Midbrain (tissue), 1 donor: ENCODE results near the gene PPP6R3.
"Not testable (repeated sequence)": the region's sequence is repeated elsewhere in the genome, so short reads cannot be mapped to it uniquely, and the experiment has no call there.

Source experiments
- DNase-seq: peaks from one replicate; lab custom pipeline; 2025; lab: John Stamatoyannopoulos, UW

Gene PPP6R3

GRCh38 chr11:68434159-68434558 lies 26.4 kb upstream of the PPP6R3 start:
- DNase-seq = not testable (repeated sequence)

- DNase-seq = no peak
These were observed 24.2 kb upstream of the PPP6R3 start for GRCh38 chr11:68436162-68436888.

GRCh38 chr11:68436985-68437926 lies 23.3 kb upstream of the PPP6R3 start:
- no peak for DNase-seq

DNA sequence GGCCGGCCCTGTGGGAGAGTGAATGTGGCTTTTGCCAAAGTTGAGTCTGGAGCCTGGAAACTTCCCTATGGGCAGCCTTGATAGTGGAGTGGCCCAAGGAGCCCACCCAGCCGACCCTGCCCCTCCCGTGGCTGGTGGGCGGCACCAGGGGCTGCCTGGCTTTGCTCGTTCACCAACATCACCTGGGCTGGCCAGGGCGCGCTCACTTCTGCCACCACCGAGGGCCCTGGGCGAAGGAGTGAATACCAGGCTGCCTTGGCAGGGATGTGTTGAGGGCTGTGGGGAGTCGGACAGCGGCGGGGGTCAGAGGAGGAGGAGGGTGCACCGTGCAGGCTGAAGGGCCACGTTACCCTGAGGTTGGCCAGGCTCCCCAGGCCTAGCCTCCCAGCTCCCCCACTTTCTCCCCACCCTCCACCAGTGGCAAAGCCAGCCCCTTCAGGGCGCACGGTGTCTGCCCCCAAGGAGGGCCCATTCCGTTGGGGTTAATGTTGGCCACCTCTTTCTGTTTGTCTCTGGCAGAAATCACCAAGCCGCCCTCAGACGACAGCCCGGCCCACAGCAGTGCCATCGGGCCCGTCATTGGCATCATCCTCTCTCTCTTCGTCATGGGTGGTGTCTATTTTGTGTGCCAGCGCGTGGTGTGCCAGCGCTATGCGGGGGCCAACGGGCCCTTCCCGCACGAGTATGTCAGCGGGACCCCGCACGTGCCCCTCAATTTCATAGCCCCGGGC lies 22.5 kb upstream of the PPP6R3 start:
- DNase-seq = no peak

GRCh38 chr11:68438658-68439259 lies 21.8 kb upstream of the PPP6R3 start:
- no peak for DNase-seq

- no peak for DNase-seq
These were observed 21.0 kb upstream of the PPP6R3 start for GRCh38 chr11:68439355-68440065.

- no peak for DNase-seq
These were observed 20.3 kb upstream of the PPP6R3 start for GRCh38 chr11:68440224-68440623.

DNA sequence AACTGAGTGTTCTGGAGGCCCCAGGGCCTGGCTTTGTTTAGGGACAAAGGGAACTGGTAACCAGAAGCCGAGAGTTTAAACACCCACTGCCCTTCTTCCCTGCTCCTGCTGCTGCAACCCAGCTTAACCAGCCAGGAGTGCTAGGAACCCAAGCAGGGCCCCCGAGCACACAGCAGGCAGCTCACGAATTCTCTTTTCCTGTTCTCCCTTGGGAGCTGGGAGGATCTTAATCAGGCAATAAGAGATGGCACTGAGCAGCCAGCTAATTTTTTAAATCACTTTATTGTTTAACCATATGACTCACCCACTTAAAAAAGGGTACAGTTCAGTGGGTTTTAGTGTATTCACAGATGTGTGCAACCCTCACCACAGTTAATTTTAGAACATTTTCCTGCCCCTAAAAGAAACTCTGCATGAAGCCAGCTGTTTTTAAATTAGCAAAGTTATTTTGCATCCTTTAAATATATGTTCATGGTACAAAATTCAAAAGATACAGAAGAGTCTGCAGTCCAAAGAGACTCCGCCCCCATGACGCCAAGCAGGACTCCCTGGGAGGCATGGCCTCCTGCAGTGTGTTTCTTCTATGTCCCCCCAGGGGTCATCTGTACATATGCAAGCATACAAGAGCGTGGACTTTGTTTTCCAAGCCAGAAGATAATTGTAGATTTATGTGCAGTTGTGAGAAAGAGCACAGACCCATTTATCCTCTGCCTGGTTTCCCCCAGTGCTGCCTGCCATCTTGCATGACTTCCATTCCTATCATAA lies 18.9 kb upstream of the PPP6R3 start:
- DNase-seq = no peak

GRCh38 chr11:68442433-68442832 lies 18.1 kb upstream of the PPP6R3 start:
- DNase-seq = no peak

GRCh38 chr11:68444566-68444965 lies 16.0 kb upstream of the PPP6R3 start:
- no peak for DNase-seq

DNA sequence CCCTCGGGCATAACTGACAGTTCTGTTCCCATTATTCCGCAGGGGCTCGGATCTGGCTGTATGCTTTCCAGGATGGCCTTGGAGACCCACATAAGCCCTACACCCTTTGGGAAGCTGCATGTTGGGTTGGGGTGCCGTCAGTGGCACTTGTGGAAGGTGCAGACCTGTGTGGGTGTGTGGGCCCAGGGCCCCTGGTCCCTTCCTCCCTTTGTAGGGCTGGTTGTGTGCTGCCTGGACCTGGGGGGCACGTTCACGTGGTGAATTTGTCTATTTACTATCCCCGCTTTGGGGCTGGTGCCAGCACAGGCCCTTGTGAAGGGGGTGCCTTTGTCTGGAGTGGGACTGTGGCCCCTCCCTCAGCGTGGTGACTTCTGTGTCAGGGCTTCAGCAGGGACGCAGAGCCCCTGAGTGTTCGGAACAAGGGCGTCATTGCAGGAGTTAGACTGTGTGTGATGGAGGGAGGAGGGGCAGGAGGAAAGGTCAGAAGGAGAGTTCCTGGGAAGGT lies 15.0 kb upstream of the PPP6R3 start:
- no peak for DNase-seq

DNA sequence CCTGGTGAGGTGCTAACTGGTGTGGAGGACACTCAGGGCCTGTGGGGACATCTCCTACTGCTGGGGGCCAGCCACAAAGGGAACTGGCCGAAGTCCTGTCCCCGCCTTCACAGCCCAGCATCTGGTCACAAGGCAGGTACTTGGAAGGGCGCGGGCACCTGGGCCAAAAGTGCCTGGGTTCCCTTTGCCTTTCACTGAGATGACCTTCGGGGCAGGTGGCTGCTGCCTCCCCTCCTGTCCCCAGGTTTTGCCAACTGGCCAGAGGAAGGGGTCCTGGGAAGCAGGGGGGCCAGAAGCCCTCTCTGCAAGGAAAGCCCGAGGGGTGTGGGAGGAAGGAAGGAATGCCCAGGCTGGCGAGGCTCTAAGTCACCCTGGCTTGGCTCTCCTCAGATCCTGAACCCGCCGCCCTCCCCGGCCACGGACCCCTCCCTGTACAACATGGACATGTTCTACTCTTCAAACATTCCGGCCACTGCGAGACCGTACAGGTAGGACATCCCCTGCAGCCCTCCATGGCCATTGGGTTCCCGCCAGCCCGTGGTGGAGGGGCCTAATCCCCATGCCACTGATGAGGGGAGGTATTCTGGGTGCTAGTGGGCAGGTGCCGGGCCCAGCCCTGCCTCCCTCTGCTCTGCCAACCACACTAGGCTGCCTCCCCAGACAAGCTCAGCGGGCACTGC lies 14.4 kb upstream of the PPP6R3 start:
- DNase-seq = no peak

- peak; percentile 79 for DNase-seq
These were observed 13.3 kb upstream of the PPP6R3 start for GRCh38 chr11:68447015-68447801.

- not testable (repeated sequence) for DNase-seq
These were observed 12.6 kb upstream of the PPP6R3 start for GRCh38 chr11:68447914-68448313.

- DNase-seq = no peak
These were observed 11.9 kb upstream of the PPP6R3 start for GRCh38 chr11:68448604-68449011.

- no peak for DNase-seq
These were observed 10.6 kb upstream of the PPP6R3 start for GRCh38 chr11:68449951-68450350.

GRCh38 chr11:68450711-68451110 lies 9.8 kb upstream of the PPP6R3 start:
- DNase-seq = no peak

DNA sequence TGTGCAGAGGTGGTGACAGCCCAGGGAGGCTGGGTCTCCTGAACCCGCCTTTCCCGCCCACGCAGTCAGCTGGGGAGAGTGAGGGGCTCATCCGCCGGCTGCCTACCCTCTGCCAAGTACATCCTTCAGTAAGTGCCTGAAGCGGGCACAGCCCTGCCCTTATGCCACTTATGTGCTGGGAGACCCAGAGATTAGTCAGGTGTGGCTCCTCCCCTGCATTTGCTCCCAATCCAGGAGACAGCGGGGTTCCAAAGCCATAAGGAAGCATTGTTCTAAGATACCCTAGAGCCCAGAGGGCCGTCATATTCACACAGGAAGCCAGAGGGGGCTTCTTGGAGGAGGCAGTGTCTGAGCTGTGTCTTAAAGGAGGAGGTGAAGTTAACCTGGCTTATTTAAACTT lies 5.8 kb upstream of the PPP6R3 start:
- DNase-seq = no peak

- no peak for DNase-seq
These were observed 5.1 kb upstream of the PPP6R3 start for GRCh38 chr11:68455485-68455884.
